GM21381 (cell line): Measurements from ENCODE around the gene TRPT1.

Experiments
- ATAC-seq: cut with Tn5 transposase; IDR thresholded peaks from one replicate; pipeline ENCODE4 v1.9.1; 2021; ENCODE audit warnings: mild to moderate bottlenecking, moderate library complexity; ENCODE audit not compliant: unreplicated experiment

The TRPT1 gene, protein sequence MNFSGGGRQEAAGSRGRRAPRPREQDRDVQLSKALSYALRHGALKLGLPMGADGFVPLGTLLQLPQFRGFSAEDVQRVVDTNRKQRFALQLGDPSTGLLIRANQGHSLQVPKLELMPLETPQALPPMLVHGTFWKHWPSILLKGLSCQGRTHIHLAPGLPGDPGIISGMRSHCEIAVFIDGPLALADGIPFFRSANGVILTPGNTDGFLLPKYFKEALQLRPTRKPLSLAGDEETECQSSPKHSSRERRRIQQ

DNA sequence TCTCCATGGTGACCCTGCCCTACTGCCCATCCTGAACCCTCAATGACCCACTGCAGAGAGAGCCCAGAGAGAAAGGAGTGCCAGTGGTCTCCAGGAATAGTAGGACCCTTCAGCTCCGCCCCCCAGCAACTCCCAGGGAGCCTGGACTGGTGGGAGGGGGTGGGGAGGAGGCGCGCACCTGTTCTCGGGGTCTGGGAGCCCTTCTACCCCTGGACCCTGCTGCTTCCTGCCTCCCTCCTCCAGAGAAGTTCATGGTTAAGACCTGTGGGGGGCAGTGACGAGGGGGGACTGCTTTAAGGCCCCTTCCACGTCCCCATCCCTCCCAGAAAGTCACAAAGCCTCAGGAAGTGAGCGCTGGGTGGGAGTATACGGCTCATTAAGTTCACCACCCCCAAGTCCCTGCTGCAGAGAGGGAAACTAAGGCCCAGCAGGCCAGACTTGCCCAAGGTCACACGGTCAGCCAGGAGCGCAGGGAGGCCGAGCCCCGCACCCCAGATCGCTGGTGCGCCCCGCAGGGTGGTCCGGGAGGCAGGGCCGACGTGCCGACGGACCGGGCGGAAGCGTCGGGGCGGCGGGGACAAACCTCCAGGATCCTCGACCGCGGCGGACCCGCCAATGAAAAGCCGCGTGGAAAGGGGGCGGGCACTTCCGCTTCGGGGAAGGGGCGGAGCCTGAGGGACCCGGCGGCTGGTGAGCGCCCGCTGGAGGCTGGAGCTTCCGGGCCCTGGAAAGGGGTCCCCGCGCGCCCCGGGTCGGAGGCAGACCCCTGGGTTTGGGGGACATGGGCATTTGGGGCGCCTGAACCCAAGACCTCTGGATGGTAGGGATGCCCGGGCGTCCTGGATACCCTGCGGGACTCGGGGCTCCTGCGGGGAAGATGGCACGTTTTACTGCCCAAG, at the start of gene TRPT1, which contains the start of gene NUDT22:
Gene TRPT1, minus strand, starts transcription at position 579 of the 899 bp plus-strand sequence. Its CDS starts 326 bp downstream, at position 253.
Gene NUDT22, plus strand, starts transcription at position 667 of the 899 bp plus-strand sequence. CDS start 379 bp downstream, outside the sequence.
- peak; percentile 54 for ATAC-seq

- ATAC-seq, result no peak
These were observed 49.2 kb upstream of the TRPT1 start for GRCh38 chr11:64275031-64275800.

DNA sequence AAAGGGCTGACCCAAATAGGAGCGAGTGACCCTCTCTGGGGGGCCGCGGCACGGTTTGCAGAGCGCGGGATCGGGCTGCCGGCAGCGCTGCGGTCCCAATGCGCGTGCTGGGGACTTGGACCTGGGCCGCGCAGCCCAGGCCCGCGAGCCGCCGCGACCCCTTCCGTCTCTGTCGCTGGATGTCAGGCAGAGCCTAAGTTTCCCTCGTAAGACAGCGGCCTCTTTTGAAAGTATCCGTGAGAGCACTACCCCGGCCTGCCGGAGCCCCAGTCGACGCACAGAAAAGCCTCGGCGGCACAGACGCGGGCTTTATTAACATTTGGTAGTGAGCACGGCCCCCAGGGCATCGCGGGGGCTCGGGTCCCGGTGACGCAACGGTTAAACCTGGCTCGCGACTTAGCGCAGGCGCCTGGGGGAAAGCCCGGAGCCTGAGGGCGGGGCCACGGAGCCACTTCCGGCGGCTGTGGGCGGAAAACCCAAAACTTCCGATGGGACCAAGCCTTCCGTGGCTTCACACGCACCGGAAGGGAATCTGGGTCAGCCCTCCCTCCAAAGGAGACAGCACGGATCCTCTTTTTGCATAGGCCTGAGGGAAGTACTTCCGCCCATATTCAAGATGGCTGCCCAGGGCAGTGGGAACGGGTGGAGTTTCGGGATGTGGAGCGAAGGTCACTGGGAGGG, 43.7 kb upstream of the TRPT1 start:
- peak; percentile 60 for ATAC-seq

DNA sequence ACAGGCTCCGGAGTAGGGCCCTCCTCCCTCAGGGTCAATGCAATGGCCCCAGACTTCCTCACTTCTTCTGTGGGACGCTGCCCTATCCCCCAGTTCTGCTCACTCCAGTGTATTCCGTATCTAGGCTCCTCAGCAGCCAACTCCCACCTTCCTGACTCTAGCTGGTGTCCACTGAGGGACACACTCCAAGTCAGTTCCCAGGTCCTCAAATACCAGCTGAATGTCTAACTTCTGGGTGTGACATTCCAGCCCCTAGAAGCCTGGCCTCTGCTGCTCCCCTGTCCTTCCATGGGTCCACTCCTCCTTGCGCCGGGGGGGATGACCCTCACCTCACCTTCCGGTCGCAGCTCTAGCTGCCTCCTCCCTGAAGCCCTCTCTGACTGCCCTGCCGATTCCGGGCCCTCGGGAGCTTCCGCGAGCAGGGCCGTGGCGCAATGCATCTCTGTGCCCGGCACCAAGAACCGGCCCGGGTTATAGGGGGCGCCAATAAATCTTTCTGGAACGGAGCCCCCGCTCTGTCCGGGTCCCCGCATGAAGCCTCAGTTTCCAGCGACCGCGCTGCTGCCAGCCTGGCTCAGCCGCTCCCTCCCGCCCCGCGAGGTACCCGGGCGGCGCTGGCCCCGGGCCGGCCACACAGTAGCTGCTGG, 43.0 kb upstream of the TRPT1 start:
- ATAC-seq, result peak; percentile 6

DNA sequence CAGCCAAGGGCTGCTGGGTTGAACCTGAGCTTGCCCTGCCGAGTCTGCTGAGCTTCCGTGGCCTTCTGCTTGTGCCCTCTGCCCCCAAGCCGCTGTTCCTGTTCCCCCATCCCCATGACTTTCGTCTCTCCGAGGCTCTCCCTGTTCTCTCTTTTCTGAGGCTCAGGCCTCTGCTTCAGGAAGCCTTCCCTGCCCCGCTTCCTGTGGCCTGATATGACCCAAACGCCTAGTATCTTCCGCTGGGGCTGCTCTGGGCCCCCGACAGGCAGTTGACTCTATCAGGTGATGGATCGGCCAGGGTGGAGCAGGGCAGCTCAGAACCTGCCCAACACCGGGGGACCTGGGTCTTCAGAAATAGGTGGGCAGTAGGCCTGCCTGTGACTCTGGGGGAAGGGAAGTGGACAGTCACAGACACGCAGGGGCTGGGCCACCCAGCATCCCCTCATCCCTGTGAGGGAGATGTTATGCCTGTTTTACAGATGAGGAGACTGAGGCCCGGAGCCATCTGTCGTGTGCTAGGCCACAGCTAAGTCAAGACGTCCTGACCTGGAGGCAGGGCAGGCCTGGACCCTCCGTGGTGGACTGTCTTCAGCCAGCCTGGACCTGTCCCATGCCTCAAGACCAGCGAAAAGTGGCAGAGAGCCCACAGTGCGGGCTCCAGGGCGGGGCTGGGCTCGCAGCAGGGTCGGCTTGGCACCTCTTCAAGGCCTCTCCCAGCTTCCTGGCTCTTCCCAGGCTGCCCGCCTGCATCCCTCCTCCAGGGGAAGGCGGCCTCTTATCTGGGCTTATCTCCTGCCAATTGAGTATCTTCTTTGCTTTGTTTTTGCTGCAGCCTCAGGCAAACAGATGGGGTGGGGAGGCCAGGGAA, 42.3 kb upstream of the TRPT1 start:
- no peak for ATAC-seq

- no peak for ATAC-seq
These were observed 41.4 kb upstream of the TRPT1 start for GRCh38 chr11:64267207-64267945.

- no peak for ATAC-seq
These were observed 40.4 kb upstream of the TRPT1 start for GRCh38 chr11:64266339-64266738.

DNA sequence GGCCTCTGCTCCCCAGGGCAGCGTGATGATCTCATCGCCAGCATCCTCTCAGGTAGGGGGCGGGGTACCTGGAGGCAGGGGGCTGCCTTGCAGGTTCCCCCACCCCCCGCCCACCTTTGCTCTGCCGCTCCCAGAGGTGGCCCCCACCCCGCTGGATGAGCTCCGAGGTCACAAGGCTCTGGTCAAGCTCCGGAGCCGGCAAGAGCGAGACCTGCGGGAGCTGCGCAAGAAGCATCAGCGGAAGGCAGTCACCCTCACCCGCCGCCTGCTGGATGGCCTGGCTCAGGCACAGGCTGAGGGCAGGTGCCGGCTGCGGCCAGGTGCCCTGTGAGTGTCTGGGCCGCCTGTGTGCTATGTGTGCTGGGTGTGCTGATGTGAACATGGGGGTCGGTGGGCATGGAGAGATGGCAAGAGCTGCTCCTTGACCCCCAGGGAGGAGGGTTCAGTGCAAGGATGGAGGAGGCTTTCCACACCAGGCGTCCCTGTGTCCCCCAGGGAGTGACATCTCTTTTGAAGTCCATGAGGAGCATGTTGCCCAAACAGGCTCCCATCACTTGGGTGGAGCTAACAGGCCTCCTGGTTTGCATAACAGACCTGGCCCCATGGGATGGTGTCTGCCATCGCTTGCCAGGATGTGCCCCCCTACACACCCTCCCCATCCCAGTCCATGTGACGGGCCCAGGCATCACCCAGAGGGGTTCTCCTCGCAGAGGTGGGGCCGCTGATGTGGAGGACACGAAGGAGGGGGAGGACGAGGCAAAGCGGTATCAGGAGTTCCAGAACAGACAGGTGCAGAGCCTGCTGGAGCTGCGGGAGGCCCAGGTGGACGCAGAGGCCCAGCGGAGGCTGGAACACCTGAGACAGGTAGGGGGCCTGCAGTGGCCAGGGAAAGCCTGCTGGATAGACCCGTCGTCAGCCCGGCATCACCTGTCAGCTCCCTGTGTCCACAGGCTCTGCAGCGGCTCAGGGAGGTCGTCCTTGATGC, 39.5 kb upstream of the TRPT1 start:
- ATAC-seq, result no peak

- ATAC-seq, result no peak
These were observed 38.4 kb upstream of the TRPT1 start for GRCh38 chr11:64264371-64264852.

GRCh38 chr11:64263947-64264317, 37.9 kb upstream of the TRPT1 start:
- ATAC-seq, result no peak

DNA sequence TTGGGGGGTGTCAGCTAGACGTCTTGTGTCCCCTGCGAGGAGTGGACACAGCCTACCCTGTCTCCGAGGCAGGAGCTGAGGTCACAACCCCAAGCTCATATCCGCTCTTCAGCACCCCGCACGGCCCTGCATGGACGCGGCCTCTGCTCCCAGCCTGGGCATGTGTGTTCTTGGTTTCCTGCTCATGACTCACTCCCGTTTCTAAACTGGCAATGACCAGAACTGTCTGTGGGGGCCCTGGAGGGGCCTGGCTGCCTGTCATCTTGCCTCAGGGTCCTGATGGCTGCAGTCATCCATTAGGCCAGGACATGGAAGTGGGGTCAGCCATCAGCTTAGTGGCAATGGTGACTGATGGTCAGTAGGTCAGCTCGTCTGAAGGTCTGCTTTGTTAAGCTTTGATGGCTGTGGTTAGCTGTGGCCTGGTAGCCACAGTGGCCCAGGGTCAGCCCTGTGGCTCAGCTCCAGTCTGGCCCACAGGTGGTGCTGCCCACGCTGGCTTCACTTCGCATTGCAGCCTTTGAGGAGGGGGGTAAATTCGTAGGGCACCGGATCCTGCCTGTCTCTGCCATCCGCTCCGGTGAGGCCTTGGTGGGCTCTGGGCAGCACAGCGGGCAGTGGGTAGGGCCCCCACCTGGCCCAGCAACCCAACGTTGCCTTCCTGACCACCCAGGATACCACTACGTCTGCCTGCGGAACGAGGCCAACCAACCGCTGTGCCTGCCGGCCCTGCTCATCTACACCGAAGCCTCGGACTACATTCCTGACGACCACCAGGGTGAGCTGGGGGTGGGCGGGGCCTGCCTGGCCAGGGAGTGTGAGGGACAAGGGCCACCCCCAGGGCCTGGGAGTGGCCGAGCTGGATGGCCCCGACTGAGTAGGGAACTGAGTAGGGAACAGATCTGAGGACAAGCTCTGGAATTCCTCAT, 37.3 kb upstream of the TRPT1 start:
- ATAC-seq, result no peak

DNA sequence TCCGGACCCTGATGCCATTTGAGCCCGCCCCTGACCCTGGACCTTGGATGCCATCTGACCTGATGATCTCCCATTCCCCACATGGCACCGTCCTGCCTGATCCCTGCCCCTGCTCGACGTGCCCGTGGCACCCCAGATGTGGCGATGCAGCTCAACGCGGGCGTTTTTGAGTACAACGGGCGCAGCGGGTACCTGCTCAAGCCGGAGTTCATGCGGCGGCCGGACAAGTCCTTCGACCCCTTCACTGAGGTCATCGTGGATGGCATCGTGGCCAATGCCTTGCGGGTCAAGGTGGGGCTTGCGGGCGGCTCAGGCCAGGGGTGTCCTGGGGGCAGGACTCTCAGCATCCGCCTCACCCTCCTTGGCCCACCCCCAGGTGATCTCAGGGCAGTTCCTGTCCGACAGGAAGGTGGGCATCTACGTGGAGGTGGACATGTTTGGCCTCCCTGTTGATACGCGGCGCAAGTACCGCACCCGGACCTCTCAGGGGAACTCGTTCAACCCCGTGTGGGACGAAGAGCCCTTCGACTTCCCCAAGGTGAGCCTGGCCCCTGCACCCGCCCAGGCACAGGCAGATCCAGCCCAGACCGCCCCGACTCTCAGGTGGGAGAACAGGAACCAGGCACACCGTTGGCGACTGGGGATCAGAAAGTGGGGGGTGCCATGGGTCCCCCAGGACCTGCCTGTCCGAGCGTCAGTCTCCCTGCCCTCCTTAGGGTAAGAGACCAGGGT, 36.5 kb upstream of the TRPT1 start:
- no peak for ATAC-seq

DNA sequence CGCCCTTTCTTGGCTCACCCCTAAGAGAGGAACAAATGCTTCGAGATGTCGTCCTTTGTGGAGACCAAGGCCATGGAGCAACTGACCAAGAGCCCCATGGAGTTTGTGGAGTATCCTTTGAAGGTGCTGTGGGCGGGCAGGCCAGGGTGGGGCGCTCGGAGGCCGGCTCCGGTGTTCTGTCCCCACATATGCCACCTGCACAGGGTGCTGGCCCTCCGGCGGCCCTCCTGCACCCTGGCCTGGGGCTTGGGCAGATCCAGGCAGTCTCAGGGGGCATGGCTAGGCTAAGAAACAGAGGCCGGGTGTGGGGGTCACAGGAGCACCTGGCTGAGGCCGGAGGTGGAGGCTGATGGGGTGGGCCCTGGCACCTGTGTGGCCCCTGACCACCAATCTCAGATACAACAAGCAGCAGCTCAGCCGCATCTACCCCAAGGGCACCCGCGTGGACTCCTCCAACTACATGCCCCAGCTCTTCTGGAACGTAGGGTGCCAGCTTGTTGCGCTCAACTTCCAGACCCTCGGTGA, 35.6 kb upstream of the TRPT1 start:
- no peak for ATAC-seq

DNA sequence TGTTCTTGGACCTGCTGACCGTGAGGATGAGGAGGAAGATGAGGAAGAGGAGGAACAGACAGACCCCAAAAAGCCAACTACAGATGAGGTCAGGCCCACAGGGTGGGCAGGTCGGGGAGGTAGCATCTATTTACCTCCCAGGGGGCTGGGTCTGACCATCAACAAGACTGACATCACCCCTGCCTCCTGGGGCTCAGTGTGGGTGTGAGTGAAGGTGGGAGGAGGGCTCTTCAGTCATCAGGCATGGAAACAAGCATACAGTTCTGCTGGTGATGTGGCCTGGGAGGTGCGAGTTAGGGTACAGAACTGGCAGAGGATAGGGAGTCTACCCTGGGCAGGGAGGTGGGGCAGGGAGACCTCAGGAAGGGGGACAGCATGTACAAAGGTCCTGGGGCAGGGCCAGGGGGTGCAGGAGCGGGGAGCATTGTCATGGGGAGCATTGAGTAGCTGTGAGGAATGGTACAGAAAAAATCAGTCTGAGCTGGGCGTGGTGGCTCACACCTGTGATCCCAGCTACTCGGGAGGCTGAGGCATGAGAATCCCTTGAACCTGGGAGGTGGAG, 34.2 kb upstream of the TRPT1 start:
- no peak for ATAC-seq

- no peak for ATAC-seq
These were observed 33.6 kb upstream of the TRPT1 start for GRCh38 chr11:64259533-64260067.
